ENCODE results near the gene GAS2.

DNA sequence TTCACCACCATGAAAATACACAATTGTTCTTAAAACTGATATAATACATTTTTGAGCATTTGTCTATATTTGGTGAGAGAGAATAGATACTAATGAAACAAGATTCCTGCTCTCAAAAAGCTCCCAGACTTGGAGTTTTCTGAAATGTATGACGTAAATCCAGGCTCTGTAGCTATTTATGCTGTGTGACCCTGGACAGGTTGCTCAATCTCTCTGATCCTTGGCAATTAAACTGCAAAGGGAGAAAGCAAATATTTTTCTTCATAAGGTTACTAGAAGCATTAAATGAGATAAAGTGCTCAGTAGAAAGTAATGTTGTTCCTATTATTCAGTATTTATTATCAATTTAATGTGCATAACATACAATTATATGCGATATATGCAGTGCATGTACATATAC is 120.6 kb downstream of the GAS2 start:
- TF ChIP-seq, protein P1, sequence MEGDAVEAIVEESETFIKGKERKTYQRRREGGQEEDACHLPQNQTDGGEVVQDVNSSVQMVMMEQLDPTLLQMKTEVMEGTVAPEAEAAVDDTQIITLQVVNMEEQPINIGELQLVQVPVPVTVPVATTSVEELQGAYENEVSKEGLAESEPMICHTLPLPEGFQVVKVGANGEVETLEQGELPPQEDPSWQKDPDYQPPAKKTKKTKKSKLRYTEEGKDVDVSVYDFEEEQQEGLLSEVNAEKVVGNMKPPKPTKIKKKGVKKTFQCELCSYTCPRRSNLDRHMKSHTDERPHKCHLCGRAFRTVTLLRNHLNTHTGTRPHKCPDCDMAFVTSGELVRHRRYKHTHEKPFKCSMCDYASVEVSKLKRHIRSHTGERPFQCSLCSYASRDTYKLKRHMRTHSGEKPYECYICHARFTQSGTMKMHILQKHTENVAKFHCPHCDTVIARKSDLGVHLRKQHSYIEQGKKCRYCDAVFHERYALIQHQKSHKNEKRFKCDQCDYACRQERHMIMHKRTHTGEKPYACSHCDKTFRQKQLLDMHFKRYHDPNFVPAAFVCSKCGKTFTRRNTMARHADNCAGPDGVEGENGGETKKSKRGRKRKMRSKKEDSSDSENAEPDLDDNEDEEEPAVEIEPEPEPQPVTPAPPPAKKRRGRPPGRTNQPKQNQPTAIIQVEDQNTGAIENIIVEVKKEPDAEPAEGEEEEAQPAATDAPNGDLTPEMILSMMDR (IDR thresholded peaks at IDR 0.05) = no peak
- TF ChIP-seq POLR2A (IDR thresholded peaks at IDR 0.05) = no peak

Measured in uterus (tissue), 2 donors.